ENCODE measurements around the gene FBXO17. TPM values are rescaled to one million over a fixed set of nuclear protein-coding genes. Genes with fewer than 3 reads are reported as not detected.

Gene FBXO17
- total RNA-seq, 1 donor, result 19.9 TPM

GRCh38 chr19:38913958-38914357 is 61.6 kb downstream of the FBXO17 start:
- DNase-seq (ENCODE audit: low read depth), result no peak
- H3K4me3 ChIP-seq (ENCODE audit: low read depth, low read length), result no peak overlapping the region
- TF ChIP-seq CTCF (IDR thresholded peaks at IDR 0.05; ENCODE audit: insufficient read depth, low read depth, low read length), result no peak

- peak; percentile 14 for DNase-seq (ENCODE audit: low read depth)
- no peak overlapping the region for H3K4me3 ChIP-seq (ENCODE audit: low read depth, low read length)
- no peak for TF ChIP-seq CTCF (IDR thresholded peaks at IDR 0.05; ENCODE audit: insufficient read depth, low read depth, low read length)
Measured at GRCh38 chr19:38912600-38913514, 62.7 kb downstream of the FBXO17 start.

- no peak overlapping the region for H3K4me3 ChIP-seq (ENCODE audit: low read depth, low read length)
- TF ChIP-seq CTCF (IDR thresholded peaks at IDR 0.05; ENCODE audit: insufficient read depth, low read depth, low read length), result no peak
- DNase-seq (ENCODE audit: low read depth), result no peak
Measured at GRCh38 chr19:38911388-38912001, 64.0 kb downstream of the FBXO17 start.

- no peak for TF ChIP-seq CTCF (IDR thresholded peaks at IDR 0.05; ENCODE audit: insufficient read depth, low read depth, low read length)
- DNase-seq (ENCODE audit: low read depth), result no peak
- no peak overlapping the region for H3K4me3 ChIP-seq (ENCODE audit: low read depth, low read length)
Measured at GRCh38 chr19:38910488-38910887, 65.1 kb downstream of the FBXO17 start.

- no peak for DNase-seq (ENCODE audit: low read depth)
- H3K4me3 ChIP-seq (ENCODE audit: low read depth, low read length), result no peak overlapping the region
- no peak for TF ChIP-seq CTCF (IDR thresholded peaks at IDR 0.05; ENCODE audit: insufficient read depth, low read depth, low read length)
Measured at GRCh38 chr19:38908911-38909310, 66.6 kb downstream of the FBXO17 start.

- no peak for TF ChIP-seq CTCF (IDR thresholded peaks at IDR 0.05; ENCODE audit: insufficient read depth, low read depth, low read length)
Measured at GRCh38 chr19:38907670-38908069, 67.9 kb downstream of the FBXO17 start.

More at GRCh38 chr19:38907670-38908069, 67.9 kb downstream of the FBXO17 start:
- no peak for DNase-seq (ENCODE audit: low read depth)
- H3K4me3 ChIP-seq (ENCODE audit: low read depth, low read length), result no peak overlapping the region

Measured in fibroblast of villous mesenchyme (primary cell).